A673 (cell line): Measurements from ENCODE around the gene FNTB.

Experiments
- CTCF ChIP-seq: fragments of 300-800, 200-600 bp; sonication (generic); conservative IDR thresholded peaks from 2 replicates; pipeline ENCODE4 v1.5.1; 2017; ENCODE audit warnings: low read depth, mild to moderate bottlenecking, antibody characterized with exemption, low read length, moderate library complexity, mixed read lengths
- EZH2 ChIP-seq: fragments of 200-600 bp; sonication (generic); IDR thresholded peaks from 2 replicates; pipeline ENCODE4 v1.6.1; 2017; ENCODE audit warnings: borderline replicate concordance, low read depth, mild to moderate bottlenecking, mixed read lengths, antibody characterized with exemption, low read length; ENCODE audit not compliant: poor library complexity, severe bottlenecking

- TF ChIP-seq CTCF (no peak), EZH2 (no peak)
Measured at GRCh38 chr14:65096323-65097089, 109.8 kb downstream of the FNTB start.
